ENCODE data around the gene RNU1-2.
"Not testable (repeated sequence)": the region's sequence is repeated elsewhere in the genome, so short reads cannot be mapped to it uniquely, and the experiment has no call there.

GRCh38 chr1:16862415-16862814 is 33.4 kb upstream of the RNU1-2 start:
- TF ChIP-seq CTCF, POLR2A, EP300, POLR2AphosphoS5 (IDR thresholded peaks at IDR 0.05): not testable (repeated sequence)

Data from suprapubic skin (tissue), 4 donors.